Vagina (tissue), 2 donors: Measurements from ENCODE around the gene BCOR. TPM values are rescaled to one million over a fixed set of nuclear protein-coding genes. Genes with fewer than 3 reads are reported as not detected.
A peak's percentile ranks its signal among the peaks of the same experiment; 100 is the strongest.

ENCODE experiments used
- DNase-seq, 2 donors: peaks; one replicate each; pipeline ENCODE4 v3.0.0-alpha.2; 2017; ENCODE audit errors: extremely low spot score in 2 of 2
- H3K27ac ChIP-seq: fragments of 200-600 bp; sonication (generic); one replicate; pipeline ENCODE4 v1.5.1; 2019
- H3K27me3 ChIP-seq: fragments of 200-600 bp; sonication (generic); one replicate; pipeline ENCODE4 v1.5.1; 2019
- H3K36me3 ChIP-seq, 2 donors: fragments of 200-600 bp; sonication (generic); one replicate each; pipeline ENCODE4 v1.5.1; 2017 to 2019
- H3K4me1 ChIP-seq: fragments of 200-600 bp; sonication (generic); one replicate; pipeline ENCODE4 v1.5.1; 2019
- H3K4me3 ChIP-seq, 2 donors: fragments of 200-600 bp; sonication (generic); 1 replicate in 1 of 2; 2 replicates in 1 of 2; pipeline ENCODE4 v1.5.1; 2016 to 2019
- H3K9me3 ChIP-seq: fragments of 200-600 bp; sonication (generic); one replicate; pipeline ENCODE4 v1.5.1; 2019
- CTCF ChIP-seq, 3 experiments: fragments of 450-650 bp in 2 of 3; fragments of 200-600 bp in 1 of 3; sonication (generic) in 1 of 3; IDR thresholded peaks; one replicate each; pipeline ENCODE4 v1.5.1; 2017 to 2019; ENCODE audit warnings: antibody characterized with exemption in 3 of 3, mild to moderate bottlenecking in 2 of 3, moderate library complexity in 2 of 3
- POLR2A ChIP-seq, 2 donors: fragments of 450-650 bp; IDR thresholded peaks; one replicate each; pipeline ENCODE4 v1.6.1; 2017; ENCODE audit warnings: antibody characterized with exemption in 2 of 2, mild to moderate bottlenecking in 2 of 2, moderate library complexity in 2 of 2
- POLR2AphosphoS5 ChIP-seq, 2 donors: sonication (generic); formaldehyde crosslinking; IDR thresholded peaks; one replicate each; pipeline ENCODE4 v1.9.0; 2017; ENCODE audit warnings: antibody characterized with exemption in 2 of 2, mild to moderate bottlenecking in 2 of 2, low read depth in 1 of 2; ENCODE audit not compliant: insufficient read depth in 1 of 2
- intact Hi-C: fragments of 100-400 bp; cut with DNase I; formaldehyde crosslinking; loops from one replicate; pipeline ENCODE4 v1.15.1; 2023
- total RNA-seq: library from RNA; depleted of rRNA; stranded (reverse); fragments of >200 nt; gene quantifications from one replicate; pipeline ENCODE4 v1.2.3, GENCODE V29; 2016

Gene BCOR
- total RNA-seq, 1 donor from 2014 or later: 19.9 TPM

- TF ChIP-seq POLR2A (IDR thresholded peaks at IDR 0.05) (no peak), POLR2AphosphoS5 (IDR thresholded peaks at IDR 0.05; ENCODE audit: insufficient read depth in 1 of 2, low read depth in 1 of 2) (peak in 1 of 2 donors; percentile 36), CTCF (IDR thresholded peaks at IDR 0.05) (no peak)
- intact Hi-C loops: loop anchor here (5.0 to 10.0 kb wide), 3 partner anchors 47 to 1300 kb away; partner anchors contain the start of gene MID1IP1
- peak overlapping the region; percentile 46 to 56 for H3K4me3 ChIP-seq
- H3K9me3 ChIP-seq: no peaks in the 10 kb centered on the region
- no peaks in the 10 kb centered on the region for H3K27me3 ChIP-seq
- peaks cover 36% of the 10 kb centered on the region for H3K4me1 ChIP-seq
- H3K27ac ChIP-seq: peak overlapping the region; percentile 62
- H3K36me3 ChIP-seq: no peaks in the 10 kb centered on the region
- no peak for DNase-seq
These were observed 7.5 kb upstream of the BCOR start for GRCh38 chrX:40104985-40105834.

GRCh38 chrX:40104630-40104984 lies 6.8 kb upstream of the BCOR start:
- DNase-seq: no peak
- peaks cover 35% of the 10 kb centered on the region for H3K4me1 ChIP-seq
- no peaks in the 10 kb centered on the region for H3K9me3 ChIP-seq
- TF ChIP-seq CTCF (IDR thresholded peaks at IDR 0.05): no peak
- no peak for TF ChIP-seq POLR2AphosphoS5 (IDR thresholded peaks at IDR 0.05; ENCODE audit: insufficient read depth in 1 of 2, low read depth in 1 of 2)
- no peak for TF ChIP-seq POLR2A (IDR thresholded peaks at IDR 0.05)
- no peaks in the 10 kb centered on the region for H3K36me3 ChIP-seq
- H3K27me3 ChIP-seq: no peaks in the 10 kb centered on the region
- H3K27ac ChIP-seq: peak overlapping the region; percentile 62
- intact Hi-C loops: loop anchor here (10.0 kb wide), 1 partner anchor 1300 kb away; the partner anchor contains the start of gene MID1IP1
- peak overlapping the region; percentile 46 to 56 for H3K4me3 ChIP-seq

GRCh38 chrX:40103565-40104323 lies 6.0 kb upstream of the BCOR start:
- no peaks in the 10 kb centered on the region for H3K9me3 ChIP-seq
- H3K4me1 ChIP-seq: peaks cover 33% of the 10 kb centered on the region
- intact Hi-C loops: loop anchor here (10.0 kb wide), 1 partner anchor 1299 kb away; the partner anchor contains the start of gene MID1IP1
- H3K27ac ChIP-seq: no peak overlapping the region
- DNase-seq: no peak
- no peaks in the 10 kb centered on the region for H3K36me3 ChIP-seq
- no peaks in the 10 kb centered on the region for H3K27me3 ChIP-seq
- TF ChIP-seq CTCF (IDR thresholded peaks at IDR 0.05) (no peak), POLR2AphosphoS5 (IDR thresholded peaks at IDR 0.05; ENCODE audit: insufficient read depth in 1 of 2, low read depth in 1 of 2) (no peak), POLR2A (IDR thresholded peaks at IDR 0.05) (no peak)
- no peak overlapping the region for H3K4me3 ChIP-seq

- Histone ChIP-seq H3K27ac (no peak overlapping the region), H3K9me3 (no peaks in the 10 kb centered on the region), H3K27me3 (no peaks in the 10 kb centered on the region), H3K36me3 (no peaks in the 10 kb centered on the region), H3K4me3 (no peak overlapping the region), H3K4me1 (peaks cover 22% of the 10 kb centered on the region)
- no peak for DNase-seq
- TF ChIP-seq POLR2A (IDR thresholded peaks at IDR 0.05): no peak
- TF ChIP-seq POLR2AphosphoS5 (IDR thresholded peaks at IDR 0.05; ENCODE audit: insufficient read depth in 1 of 2, low read depth in 1 of 2): no peak
- no peak for TF ChIP-seq CTCF (IDR thresholded peaks at IDR 0.05)
- intact Hi-C loops: loop anchor here (10.0 kb wide), 1 partner anchor 1298 kb away; the partner anchor contains the start of gene MID1IP1
These were observed 4.9 kb upstream of the BCOR start for GRCh38 chrX:40102393-40103381.
